ENCODE results near the gene RAB1A.

- no peak for TF ChIP-seq CTCF (conservative IDR thresholded peaks at IDR 0.05)
- no peak for TF ChIP-seq EZH2 (IDR thresholded peaks at IDR 0.05; ENCODE audit: low read depth)
These were observed 7.4 kb upstream of the RAB1A start for GRCh38 chr2:65137197-65137775.
